ENCODE results near the gene SMAD7.

DNA sequence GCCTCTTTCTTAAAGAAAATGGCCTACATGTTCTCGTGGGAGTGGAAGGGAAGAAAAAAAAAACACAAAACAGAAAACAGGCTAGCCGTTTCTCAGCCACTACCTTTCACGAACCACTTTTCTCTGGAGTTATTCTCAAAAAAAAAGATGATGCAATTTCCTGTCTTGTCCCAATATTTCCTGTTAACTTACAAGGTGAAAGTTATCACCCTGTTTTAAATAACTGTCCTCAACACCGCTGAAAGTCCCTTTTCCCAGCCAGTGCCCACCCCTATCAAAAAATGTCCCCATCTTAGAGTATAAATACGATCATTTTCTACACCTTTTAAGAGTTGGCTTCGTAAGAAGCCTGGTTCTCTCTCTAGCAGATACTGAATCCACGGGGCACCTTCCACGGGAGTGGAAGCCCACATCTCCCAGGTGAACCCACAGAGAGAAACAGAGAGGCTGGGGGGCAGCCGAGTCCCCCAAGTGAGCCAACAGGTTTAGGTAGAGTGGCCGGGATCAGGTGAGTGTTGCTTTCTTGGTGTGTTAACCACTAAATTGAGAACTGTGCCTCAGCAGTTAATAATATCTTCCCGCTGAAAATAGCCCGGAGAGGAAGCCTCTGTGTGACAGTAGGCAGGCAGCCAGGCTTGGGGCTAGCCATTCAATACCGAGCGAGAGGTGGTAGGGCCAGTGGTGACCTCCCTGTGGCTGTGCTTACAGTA, 15.9 kb downstream of the SMAD7 start:
- TF ChIP-seq POLR2A (IDR thresholded peaks at IDR 0.05) = no peak
- TF ChIP-seq CTCF (IDR thresholded peaks at IDR 0.05) = no peak
- TF ChIP-seq EP300 (IDR thresholded peaks at IDR 0.05) = no peak

Measured in ovary (tissue), 3 donors.